GM20431 (cell line): Measurements from ENCODE around the gene C16orf54.
"Not testable (repeated sequence)": the region's sequence is repeated elsewhere in the genome, so short reads cannot be mapped to it uniquely, and the experiment has no call there.

ENCODE experiments used
- in situ Hi-C: fragments of 300-500 bp; cut with MseI, MboI; formaldehyde crosslinking; loops from one replicate; pipeline ENCODE4 v1.15.0; 2020; ENCODE audit warnings: low sequenced_read_pairs; ENCODE audit not compliant: unreplicated experiment

The C16orf54 gene

DNA sequence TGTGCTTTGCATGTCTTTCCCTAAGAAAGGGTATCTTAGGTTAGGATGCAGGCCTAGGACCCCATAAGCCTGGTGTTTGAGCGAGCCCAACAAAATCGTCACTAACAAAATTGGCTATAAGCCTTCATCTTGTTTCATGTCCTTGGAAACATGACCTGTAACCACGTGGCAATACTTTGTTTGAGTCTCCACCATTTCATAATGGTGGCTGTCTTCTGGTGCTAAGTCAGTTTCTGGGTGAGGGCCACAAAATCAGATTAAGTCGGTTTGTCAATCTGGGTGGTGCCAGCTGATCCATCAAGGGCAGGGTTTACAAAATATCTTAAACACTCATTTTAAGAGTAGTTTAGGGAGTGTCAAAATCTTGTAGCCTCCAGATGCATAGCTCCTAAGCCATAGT lies 33.0 kb downstream of the C16orf54 start:
- in situ Hi-C loops = no loop called here

DNA sequence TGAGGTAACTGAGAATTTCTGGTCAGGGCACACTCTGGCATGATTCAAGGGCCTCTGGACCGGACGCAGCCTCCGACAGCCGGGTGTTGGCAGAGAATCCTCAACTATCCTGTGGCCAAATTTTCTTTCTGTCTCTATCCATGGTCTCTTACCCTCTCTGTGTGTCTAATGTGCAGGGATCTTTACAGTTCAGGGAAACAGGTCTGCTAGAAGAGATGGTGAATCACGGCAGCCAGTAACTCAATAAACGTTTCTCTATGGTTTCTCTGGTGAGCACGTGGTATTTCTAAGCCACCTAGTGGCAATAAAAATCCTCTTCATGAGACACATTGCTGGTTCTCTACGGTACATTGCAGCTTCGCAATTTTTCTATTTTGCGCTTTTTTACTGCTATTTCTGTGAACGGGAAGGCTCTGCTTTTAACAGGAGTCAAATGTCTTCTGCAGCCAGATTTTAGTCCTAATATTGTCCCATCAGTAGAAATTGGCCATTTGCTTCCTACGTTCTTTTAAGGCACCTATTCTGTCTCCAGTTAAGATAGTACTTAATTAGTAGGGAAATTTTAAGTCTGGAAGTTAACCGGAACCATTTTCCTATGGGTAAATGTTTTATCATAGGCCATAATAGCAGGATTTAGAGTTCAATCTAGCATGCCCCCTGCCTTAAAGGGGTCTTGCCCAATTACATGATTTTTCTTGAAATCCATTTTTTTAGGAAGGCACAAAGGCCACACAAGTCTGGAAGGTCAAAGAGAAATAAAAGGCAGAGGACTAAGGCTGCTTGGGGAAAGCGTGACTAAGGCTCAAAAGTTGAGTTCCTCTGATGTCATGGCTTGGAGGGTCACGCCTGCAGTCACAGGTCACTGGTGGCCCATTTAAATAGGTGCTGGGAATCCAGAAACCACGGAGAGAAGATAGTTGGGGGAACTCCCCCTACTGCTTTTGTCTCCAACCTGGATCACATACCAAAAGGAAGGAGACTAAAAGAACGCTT lies 35.3 kb downstream of the C16orf54 start:
- in situ Hi-C loops = no loop called here

DNA sequence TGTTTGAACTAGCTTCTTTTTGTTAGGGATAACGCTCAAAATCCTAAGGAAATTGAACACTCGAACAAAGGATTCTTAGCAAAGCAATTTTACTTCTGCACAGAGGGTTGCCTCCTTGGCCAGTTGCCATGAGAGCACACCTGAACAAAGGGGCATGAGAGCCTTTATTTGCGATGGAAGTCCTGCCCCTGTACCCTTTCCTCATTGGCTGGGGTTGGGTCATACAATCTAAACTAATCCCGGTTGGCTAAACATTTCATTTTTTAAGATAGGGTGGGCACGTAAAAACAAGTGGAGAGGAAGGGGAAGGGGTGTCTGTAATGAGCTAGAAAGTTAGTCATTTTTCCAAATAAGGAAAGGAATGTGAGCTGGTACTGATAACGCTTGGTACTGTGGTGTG lies 36.1 kb downstream of the C16orf54 start:
- in situ Hi-C loops = not testable (repeated sequence)

DNA sequence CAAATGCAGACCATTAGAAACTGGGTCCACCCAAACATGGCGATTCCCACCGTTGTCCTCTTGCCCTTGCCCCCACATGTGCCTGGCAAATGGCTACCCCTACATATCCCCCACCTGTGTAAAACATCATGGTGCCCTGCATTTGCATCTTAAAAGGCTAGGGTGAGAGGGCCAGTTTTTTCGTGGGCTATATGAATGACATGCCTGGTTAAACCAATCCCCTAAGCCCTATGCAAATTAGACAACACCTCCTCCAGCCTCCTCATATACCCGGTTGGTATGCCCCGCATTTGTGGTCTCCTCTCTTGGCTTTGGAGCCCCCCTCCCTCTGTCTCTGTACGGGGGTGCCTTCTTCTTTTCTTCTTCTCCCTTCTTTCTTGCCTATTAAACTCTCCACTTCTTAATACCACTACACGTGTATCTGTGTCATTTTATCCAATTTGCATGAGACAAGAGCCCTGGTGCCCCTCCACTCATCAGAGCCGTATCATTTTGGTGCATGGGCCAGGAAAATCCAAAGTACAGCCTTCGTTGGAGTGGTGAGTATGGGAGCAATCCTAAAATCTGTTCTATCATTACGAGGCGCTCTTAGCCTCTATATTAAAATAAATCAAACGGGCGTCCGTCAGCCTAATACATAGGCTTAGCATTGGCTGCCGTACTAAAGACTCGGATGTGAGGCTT lies 36.7 kb downstream of the C16orf54 start:
- in situ Hi-C loops = no loop called here

DNA sequence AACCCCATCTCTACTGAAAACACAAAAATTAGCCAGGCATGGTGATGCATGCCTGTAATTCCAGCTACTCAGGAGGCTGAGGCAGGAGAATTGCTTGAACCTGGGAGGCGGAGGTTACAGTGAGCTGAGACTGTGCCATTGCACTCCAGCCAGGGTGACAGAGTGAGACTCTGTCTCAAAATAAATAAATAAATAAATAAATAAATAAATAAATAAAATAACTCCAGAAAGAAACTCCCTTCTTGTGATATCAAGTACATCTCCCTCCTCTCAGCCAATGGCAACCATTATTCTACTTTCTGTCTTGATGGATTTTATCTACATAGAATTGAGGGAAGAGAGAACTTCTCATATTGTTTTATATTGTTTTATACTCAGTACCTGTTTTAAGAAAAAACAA lies 38.6 kb downstream of the C16orf54 start:
- in situ Hi-C loops = not testable (repeated sequence)

DNA sequence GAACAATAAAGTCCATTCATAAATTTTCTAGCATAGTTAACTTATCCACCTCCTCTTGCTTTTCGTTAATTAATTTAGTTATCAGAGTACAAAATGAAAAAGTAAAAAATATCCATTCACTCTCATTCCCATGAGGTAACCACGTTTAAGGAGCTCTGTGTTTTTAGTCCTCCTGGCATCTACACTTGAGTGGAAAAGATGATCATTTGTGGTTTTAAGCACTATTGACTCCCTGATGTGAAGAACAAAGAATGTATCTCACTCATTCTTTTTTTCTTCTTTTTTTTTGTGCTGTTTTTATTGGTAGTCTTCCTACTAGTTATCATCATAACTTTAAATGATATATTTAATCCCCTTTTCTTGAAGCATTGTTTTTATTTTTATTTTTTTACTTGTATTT lies 40.8 kb downstream of the C16orf54 start:
- in situ Hi-C loops = no loop called here

DNA sequence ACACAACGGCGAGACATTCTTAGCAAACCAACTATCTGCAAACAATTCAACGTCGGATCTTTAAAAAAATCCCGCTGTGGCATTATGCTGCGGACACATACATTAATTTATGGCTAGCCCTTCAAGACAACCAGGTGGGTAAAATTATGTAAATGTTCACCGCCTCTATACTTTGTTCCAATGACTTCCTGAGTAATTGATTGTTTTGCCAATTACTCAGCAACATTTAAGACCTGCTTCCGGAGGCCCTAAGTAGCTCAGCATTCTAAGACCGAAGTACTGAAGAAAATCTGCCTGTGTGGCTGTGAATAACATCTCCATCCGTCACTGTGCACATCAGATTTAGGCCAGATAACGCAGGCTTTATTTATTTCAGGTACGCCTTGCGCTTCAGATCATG lies 43.5 kb downstream of the C16orf54 start:
- in situ Hi-C loops = no loop called here

DNA sequence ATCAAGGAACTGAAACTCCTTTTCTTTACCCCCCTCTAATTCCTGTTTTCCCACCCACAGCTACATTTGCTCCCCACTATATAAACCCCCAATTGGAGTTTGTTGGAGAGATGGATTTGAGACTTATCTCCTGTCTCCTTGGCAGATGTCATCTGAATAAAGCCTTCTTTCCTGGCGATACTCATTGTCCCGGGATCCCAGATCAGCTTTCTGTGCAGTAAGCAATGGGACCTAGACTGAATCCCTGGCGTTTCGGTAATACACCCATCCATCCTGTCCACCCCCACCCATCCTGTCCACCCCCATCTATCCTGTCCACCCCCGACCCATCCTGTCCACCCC lies 44.6 kb downstream of the C16orf54 start:
- in situ Hi-C loops = no loop called here

DNA sequence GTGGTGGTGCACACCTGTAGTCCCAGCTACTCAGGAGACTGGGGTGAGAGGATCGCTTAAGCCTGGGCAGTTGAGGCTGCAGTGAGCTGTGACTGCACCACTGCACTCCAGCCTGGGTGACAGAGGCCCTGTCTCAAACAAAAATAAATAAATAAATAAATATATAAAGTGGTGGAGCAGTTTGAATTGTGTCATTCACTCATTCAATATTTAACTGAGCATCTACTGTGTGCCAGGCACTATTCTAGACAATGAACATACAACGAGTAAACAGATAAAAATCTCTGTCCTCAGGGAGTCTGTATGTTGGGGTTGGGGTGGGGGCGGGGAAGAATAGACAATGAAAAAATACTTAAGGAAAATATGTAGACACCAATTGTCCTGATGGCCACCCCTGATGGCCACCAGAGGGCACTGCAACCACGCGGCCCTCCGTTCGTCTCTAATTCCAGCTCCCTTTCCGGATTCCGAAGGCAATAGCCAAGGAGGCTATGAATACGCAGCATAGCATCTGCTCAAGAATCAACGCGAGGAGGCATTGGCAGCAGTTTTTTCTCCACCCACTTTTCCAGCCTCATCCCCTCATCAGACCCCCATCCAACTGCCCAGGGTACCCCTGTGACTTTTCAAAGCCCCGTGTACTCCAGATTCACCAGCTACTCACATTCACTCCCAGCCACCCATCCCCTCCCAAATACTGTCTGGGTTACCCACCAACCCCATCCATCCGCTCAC lies 45.4 kb downstream of the C16orf54 start:
- in situ Hi-C loops = no loop called here

DNA sequence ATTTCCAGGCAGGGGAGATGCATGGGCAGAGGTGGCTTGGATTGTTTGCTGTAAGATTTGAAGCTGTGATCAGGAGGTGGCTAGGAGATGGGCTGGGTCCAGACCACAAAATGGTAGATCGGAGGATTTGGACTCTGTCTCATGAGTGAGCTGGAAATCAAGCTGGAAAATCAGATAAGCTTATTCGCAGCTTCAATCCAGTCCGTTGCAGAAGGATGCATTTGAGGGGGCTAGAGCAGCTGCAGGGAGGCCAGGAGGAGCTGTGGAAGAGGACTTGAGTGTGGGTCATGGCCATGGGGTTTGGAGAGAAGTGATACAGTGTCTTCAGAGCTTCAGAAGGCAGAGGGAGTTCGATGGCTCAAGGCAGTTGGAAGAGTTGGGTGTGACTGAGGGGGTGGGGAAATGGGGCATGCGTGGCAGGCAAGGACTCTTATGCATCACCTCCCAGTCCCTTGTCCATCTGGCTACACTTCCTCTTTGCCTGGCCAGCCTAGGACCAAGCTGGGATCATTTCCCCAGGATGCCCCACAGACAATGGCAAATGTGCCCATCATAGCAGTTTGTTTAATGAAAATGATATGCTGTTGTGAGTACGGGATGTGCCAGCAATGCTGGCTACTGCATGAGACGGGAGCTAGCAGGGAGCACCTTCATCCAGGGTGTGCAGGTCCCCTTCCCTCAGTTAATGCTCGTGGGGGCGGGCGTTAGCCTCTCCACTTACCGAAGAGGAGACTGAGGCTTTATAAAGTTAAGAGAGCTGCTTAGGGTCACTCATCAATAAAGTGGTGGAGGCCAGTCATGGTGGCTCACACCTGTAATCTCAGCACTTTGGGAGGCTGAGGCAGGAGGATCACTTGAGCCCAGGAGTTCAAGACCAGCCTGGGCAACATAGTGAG lies 46.2 kb downstream of the C16orf54 start:
- in situ Hi-C loops = loop anchor here (25.0 kb wide), 1 partner anchor 313 kb away; the partner anchor contains the start of genes C16orf92 and DOC2A

DNA sequence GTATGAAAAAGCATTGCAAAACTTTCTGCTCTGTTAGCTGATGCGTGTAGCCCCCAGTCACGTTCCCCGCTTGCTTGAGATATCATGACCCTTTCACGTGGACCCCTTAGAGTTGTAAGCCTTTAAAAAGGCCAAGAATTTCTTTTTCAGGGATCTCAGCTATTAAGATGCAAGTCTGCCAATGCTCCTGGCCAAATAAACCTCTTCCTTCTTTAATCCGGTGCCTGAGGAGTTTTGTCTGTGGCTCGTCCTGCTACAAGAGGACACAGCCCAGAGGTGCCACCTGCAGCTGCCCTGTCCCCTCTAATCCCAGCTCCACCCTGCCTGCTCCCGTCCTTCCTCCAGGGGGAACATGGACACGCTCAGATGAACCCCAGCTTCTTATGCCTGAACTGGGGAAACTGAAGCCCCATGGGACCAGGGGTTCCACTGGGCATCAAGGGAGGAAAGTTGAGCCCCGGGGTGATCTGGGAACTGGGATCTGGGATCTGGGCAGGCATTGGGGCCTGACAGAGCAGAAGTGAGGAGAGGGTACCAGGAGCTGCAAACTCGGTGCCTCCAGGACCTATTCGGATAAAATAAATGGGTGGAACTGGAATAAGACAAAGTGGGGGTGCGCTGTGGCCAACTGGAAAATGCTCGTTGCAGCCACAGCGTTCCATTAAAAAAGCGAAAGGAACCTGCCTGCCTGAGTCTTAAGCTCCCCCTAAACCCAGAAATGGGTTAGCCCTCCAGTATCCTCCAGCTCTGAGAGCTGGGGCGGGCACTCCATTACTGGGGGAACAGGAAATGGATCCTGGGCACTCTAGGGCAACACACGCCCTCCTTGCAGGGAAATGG lies 47.1 kb downstream of the C16orf54 start:
- in situ Hi-C loops = loop anchor here (25.0 kb wide), 1 partner anchor 314 kb away; the partner anchor contains the start of genes C16orf92 and DOC2A

DNA sequence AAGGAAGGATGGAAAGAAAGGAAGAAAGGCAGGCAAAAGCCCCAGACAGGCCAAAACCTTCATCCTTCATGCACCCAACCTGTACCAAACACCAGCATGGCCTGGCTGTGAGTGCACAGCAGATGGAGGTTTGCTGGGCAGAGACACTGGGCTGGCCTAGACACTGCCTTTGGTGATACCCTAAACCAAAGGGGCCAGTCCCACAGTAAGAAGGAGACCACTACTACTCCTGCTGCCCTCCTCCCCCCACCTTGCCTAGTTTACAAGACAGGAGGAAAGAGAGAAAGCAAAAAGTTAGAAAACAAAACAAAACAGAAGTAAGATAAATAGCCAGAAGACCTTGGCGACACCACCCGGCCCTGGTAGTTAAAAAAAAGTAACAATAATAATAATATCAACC lies 47.7 kb downstream of the C16orf54 start:
- in situ Hi-C loops = loop anchor here (25.0 kb wide), 1 partner anchor 314 kb away; the partner anchor contains the start of genes C16orf92 and DOC2A

DNA sequence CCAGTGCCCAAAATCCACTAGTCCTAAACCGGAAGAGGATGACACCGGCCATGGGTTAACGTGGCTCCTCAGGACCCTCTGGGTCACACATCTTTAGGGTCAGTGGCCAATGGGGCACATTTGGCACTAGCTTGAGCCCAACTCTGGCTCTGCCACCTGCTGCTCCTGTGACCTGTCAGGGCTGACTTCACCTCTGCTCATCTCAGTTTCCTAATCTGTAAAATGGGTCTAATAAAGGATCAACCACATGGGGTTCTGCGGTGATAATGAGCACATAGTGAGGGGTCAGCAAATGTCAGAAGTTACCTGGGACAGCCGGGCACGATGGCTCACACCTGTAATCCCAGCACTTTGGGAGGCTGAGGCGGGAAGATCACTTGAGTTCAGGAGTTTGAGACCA lies 48.4 kb downstream of the C16orf54 start:
- in situ Hi-C loops = loop anchor here (25.0 kb wide), 1 partner anchor 315 kb away; the partner anchor contains the start of genes C16orf92 and DOC2A

DNA sequence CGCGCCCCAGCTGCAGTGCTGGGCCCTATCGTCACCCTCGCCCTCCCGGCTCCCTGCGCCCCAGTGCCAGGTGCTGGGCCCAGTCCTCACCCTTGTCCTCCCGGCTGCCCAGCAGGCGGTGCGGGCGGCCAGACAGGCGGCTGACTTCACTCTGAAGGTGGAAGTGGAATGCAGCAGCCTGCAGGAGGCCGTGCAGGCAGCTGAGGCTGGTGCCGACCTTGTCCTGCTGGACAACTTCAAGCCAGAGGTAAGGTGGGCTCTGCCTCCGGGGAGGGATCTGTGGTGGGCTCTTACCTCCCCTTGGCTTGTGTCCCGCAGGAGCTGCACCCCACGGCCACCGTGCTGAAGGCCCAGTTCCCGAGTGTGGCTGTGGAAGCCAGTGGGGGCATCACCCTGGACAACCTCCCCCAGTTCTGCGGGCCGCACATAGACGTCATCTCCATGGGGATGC lies 48.9 kb downstream of the C16orf54 start:
- in situ Hi-C loops = loop anchor here (25.0 kb wide), 1 partner anchor 315 kb away; the partner anchor contains the start of genes C16orf92 and DOC2A

DNA sequence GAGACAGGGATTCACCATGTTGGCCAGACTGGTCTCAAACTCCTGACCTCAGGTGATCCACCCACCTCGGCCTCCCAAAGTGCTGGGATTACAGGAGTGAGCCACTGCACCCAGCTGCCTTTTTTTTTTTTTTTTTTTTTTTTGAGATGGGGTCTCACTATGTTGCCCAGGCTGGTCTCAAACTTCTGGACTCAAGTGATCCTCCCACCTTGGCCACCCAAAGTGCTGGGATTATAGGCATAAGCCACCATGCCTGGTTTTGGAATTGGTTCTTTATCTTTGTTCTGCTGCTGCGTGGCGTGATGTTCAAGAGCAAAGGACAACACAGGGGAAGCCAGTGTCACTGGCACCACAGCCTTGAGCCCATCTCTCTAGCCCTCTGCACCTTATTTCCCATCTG lies 50.1 kb downstream of the C16orf54 start:
- in situ Hi-C loops = loop anchor here (25.0 kb wide), 1 partner anchor 317 kb away; the partner anchor contains the start of genes C16orf92 and DOC2A

DNA sequence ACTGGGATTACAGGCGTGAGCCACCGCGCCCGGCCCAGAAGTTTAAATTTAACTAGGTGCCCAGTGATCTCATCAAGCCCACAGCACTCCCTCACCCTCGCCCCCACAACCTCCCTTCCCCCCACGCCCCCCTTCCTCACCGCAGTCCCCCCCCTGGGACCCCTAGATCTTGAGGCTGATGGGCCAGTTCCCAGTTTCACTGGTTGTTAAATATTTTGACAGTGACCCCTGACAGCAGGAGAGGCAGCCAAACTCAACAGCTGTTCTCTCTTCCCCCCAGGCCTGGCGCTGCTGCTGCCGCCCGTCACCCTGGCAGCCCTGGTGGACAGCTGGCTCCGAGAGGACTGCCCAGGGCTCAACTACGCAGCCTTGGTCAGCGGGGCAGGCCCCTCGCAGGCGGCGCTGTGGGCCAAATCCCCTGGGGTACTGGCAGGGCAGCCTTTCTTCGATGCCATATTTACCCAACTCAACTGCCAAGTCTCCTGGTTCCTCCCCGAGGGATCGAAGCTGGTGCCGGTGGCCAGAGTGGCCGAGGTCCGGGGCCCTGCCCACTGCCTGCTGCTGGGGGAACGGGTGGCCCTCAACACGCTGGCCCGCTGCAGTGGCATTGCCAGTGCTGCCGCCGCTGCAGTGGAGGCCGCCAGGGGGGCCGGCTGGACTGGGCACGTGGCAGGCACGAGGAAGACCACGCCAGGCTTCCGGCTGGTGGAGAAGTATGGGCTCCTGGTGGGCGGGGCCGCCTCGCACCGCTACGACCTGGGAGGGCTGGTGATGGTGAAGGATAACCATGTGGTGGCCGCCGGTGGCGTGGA lies 51.2 kb downstream of the C16orf54 start:
- in situ Hi-C loops = loop anchor here (25.0 kb wide), 1 partner anchor 318 kb away; the partner anchor contains the start of genes C16orf92 and DOC2A

DNA sequence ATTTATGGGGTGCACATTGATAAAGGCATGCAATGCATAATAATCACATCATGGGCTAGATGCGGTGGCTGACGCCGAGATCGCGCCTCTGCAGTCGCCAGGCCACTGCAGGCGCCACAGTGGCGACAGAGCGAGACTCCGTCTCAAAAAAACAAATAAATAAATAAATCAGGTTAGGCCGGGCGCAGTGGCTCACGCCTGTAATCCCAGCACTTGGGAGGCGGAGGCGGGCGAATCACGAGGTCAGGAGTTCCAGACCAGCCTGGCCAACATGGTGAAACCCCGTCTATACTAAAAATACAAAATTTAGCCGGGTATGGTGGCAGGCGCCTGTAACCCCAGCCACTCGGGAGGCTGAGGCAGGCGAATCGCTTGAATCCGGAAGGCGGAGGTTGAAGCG lies 53.2 kb downstream of the C16orf54 start:
- in situ Hi-C loops = loop anchor here (25.0 kb wide), 1 partner anchor 320 kb away; the partner anchor contains the start of genes C16orf92 and DOC2A
